H1 (cell line): ENCODE data around the gene PPP4R4. TPM values are rescaled to one million over a fixed set of nuclear protein-coding genes. Genes with fewer than 3 reads are reported as not detected.
A peak's percentile ranks its signal among the peaks of the same experiment; 100 is the strongest.

Experiments used
- CTCF ChIA-PET: fragments of 300-600 bp; sonication (Branson Sonifier 250); formaldehyde crosslinking; loops from one replicate; lab custom pipeline; 2021; ENCODE audit not compliant: partially characterized antibody; lab: Charles Lee
- POLR2A ChIA-PET: fragments of 300-600 bp; sonication (Branson Sonifier 250); formaldehyde crosslinking; loops from one replicate; lab custom pipeline; 2021; ENCODE audit warnings: inconsistent platforms; ENCODE audit not compliant: partially characterized antibody; lab: Charles Lee
- DNase-seq, 2 experiments: peaks; one replicate each; pipeline versions ENCODE4 v3.0.0 to v3.0.0-alpha.2; 2010 to 2022; ENCODE audit warnings: low spot score in 2 of 2, low read depth in 1 of 2, mixed read lengths in 1 of 2
- FAIRE-seq: peaks from 2 replicates; lab custom pipeline; 2011; peaks lifted over from hg19 to GRCh38; lab: Jason Lieb, UNC
- H2AFZ ChIP-seq: 2 replicates; pipeline ENCODE4 v1.8.1; 2012; ENCODE audit warnings: low read length, inconsistent platforms
- H2AK5ac ChIP-seq: 2 replicates; pipeline ENCODE4 v1.6.1; 2013; ENCODE audit warnings: low read depth, low read length
- H2BK120ac ChIP-seq: replicated peaks from 2 replicates; pipeline ENCODE3; 2013; ENCODE audit warnings: low read depth, low read length, inconsistent platforms
- H2BK12ac ChIP-seq: 2 replicates; pipeline ENCODE4 v1.6.1; 2013; ENCODE audit warnings: low read depth, low read length
- H2BK15ac ChIP-seq: 2 replicates; pipeline ENCODE4 v1.6.1; 2013; ENCODE audit warnings: low read length
- H2BK20ac ChIP-seq: 2 replicates; pipeline ENCODE4 v1.6.1; 2013; ENCODE audit warnings: low read length
- H2BK5ac ChIP-seq: 2 replicates; pipeline ENCODE4 v1.6.1; 2013; ENCODE audit warnings: low read depth, low read length
- H3K14ac ChIP-seq: 2 replicates; pipeline ENCODE4 v1.6.1; 2013; ENCODE audit warnings: inconsistent platforms; ENCODE audit not compliant: insufficient read length
- H3K18ac ChIP-seq: 2 replicates; pipeline ENCODE4 v1.6.1; 2013; ENCODE audit warnings: low read length; ENCODE audit errors: extremely low read depth
- H3K23ac ChIP-seq: 2 replicates; pipeline ENCODE4 v1.6.1; 2013; ENCODE audit warnings: inconsistent platforms; ENCODE audit not compliant: insufficient read length
- H3K23me2 ChIP-seq: 2 replicates; pipeline ENCODE4 v1.6.1; 2013; ENCODE audit warnings: low read depth, low read length
- H3K27ac ChIP-seq: 2 replicates; pipeline ENCODE4 v1.6.1; 2011; ENCODE audit warnings: low read depth, low read length, inconsistent platforms
- H3K27me3 ChIP-seq, 4 experiments: replicated peaks in 1 of 4; 1 replicate in 1 of 4; 2 replicates in 3 of 4; pipeline versions ENCODE4 v1.6.1 to v1.8.1; 2011 to 2013; ENCODE audit warnings: low read length in 3 of 4, mild to moderate bottlenecking in 3 of 4, inconsistent platforms in 2 of 4, mixed read lengths in 2 of 4, moderate library complexity in 1 of 4; ENCODE audit not compliant: control insufficient read depth in 3 of 4, insufficient read depth in 3 of 4; ENCODE audit errors: extremely low read depth in 1 of 4
- H3K36me3 ChIP-seq, 4 experiments: 2 replicates each; pipeline versions ENCODE4 v1.6.1 to v1.8.1; 2011 to 2013; ENCODE audit warnings: mild to moderate bottlenecking in 4 of 4, low read length in 3 of 4, moderate library complexity in 2 of 4, control low read depth in 1 of 4, inconsistent platforms in 1 of 4; ENCODE audit not compliant: insufficient read depth in 4 of 4, control insufficient read depth in 2 of 4
- H3K4ac ChIP-seq: replicated peaks from 2 replicates; pipeline ENCODE3; 2013; ENCODE audit warnings: low read length, low read depth, mixed read lengths, inconsistent platforms; ENCODE audit not compliant: insufficient read length
- H3K4me1 ChIP-seq, 4 experiments: replicated peaks in 1 of 4; 1 replicate in 1 of 4; 2 replicates in 3 of 4; pipeline versions ENCODE4 v1.6.1 to v1.8.1; 2011 to 2013; ENCODE audit warnings: low read length in 3 of 4, inconsistent platforms in 2 of 4, mixed read lengths in 1 of 4; ENCODE audit not compliant: insufficient read depth in 4 of 4, control insufficient read depth in 3 of 4
- H3K4me2 ChIP-seq, 2 experiments: 2 replicates each; pipeline versions ENCODE4 v1.6.1 to v1.8.1; 2011 to 2013; ENCODE audit warnings: low read depth in 2 of 2, low read length in 2 of 2, control low read depth in 1 of 2, inconsistent platforms in 1 of 2, mild to moderate bottlenecking in 1 of 2; ENCODE audit not compliant: insufficient read depth in 1 of 2
- H3K4me3 ChIP-seq, 4 experiments: fragments of 200-600, 300-600 bp in 1 of 4; sonication (generic), shearing (Covaris generic), sonication (Bioruptor Twin) in 1 of 4; 2 replicates each; pipeline versions ENCODE4 v1.5.1 to v1.8.1; 2011 to 2016; ENCODE audit warnings: low read length in 4 of 4, low read depth in 3 of 4, control low read depth in 2 of 4, inconsistent platforms in 2 of 4, mild to moderate bottlenecking in 2 of 4, mixed read lengths in 1 of 4, moderate library complexity in 1 of 4; ENCODE audit not compliant: insufficient read depth in 2 of 4; ENCODE audit errors: extremely low read depth in 1 of 4
- H3K56ac ChIP-seq: replicated peaks from 2 replicates; pipeline ENCODE3; 2013; ENCODE audit warnings: low read depth, mild to moderate bottlenecking, mixed read lengths, low read length, inconsistent platforms; ENCODE audit not compliant: insufficient read length
- H3K79me1 ChIP-seq: 2 replicates; pipeline ENCODE4 v1.6.1; 2013; ENCODE audit warnings: low read depth, low read length, control low read depth
- H3K79me2 ChIP-seq, 2 experiments: 2 replicates each; pipeline versions ENCODE4 v1.6.1 to v1.8.1; 2012 to 2013; ENCODE audit warnings: low read length in 2 of 2, mild to moderate bottlenecking in 2 of 2, inconsistent platforms in 1 of 2; ENCODE audit not compliant: insufficient read depth in 2 of 2, control insufficient read depth in 1 of 2
- H3K9ac ChIP-seq, 4 experiments: replicated peaks in 1 of 4; 1 replicate in 1 of 4; 2 replicates in 3 of 4; pipeline versions ENCODE4 v1.6.1 to v1.8.1; 2011 to 2013; ENCODE audit warnings: low read depth in 3 of 4, low read length in 3 of 4, control low read depth in 2 of 4, mild to moderate bottlenecking in 2 of 4, moderate library complexity in 2 of 4, inconsistent platforms in 1 of 4; ENCODE audit errors: extremely low read depth in 1 of 4
- H3K9me3 ChIP-seq, 2 experiments: 2 replicates each; pipeline versions ENCODE4 v1.6.1 to v1.8.1; 2012 to 2013; ENCODE audit warnings: mild to moderate bottlenecking in 2 of 2, moderate library complexity in 2 of 2, control low read depth in 1 of 2, inconsistent platforms in 1 of 2, low read depth in 1 of 2, low read length in 1 of 2, mixed read lengths in 1 of 2; ENCODE audit not compliant: insufficient read depth in 2 of 2
- H4K20me1 ChIP-seq, 2 experiments: replicated peaks in 1 of 2; 2 replicates each; pipeline versions ENCODE3 to v1.8.1; 2011 to 2013; ENCODE audit warnings: inconsistent platforms in 2 of 2, low read length in 2 of 2, mild to moderate bottlenecking in 1 of 2; ENCODE audit not compliant: insufficient read depth in 2 of 2, control insufficient read depth in 1 of 2
- H4K5ac ChIP-seq: 2 replicates; pipeline ENCODE4 v1.6.1; 2013; ENCODE audit warnings: low read length, low read depth, mixed read lengths, inconsistent platforms; ENCODE audit not compliant: insufficient read length
- H4K8ac ChIP-seq: 2 replicates; pipeline ENCODE4 v1.8.0; 2013; ENCODE audit warnings: mild to moderate bottlenecking, moderate library complexity, low read length, inconsistent platforms; ENCODE audit not compliant: insufficient read depth; ENCODE audit errors: extremely low read depth
- H4K91ac ChIP-seq: replicated peaks from 2 replicates; pipeline ENCODE3; 2013; ENCODE audit warnings: low read length, mixed read lengths, inconsistent platforms; ENCODE audit not compliant: insufficient read length
- CBX8 ChIP-seq: fragments of 300-800, 300-1000 bp; sonication (generic); IDR thresholded peaks from 2 replicates; pipeline ENCODE4 v1.7.1; 2016; ENCODE audit warnings: low read depth, low read length, borderline replicate concordance
- CREB1 ChIP-seq: IDR thresholded peaks from 2 replicates; pipeline ENCODE4 v1.6.1; 2012; ENCODE audit warnings: inconsistent platforms
- EP300 ChIP-seq, 2 experiments: IDR thresholded peaks; 1 replicate in 1 of 2; 2 replicates in 1 of 2; pipeline ENCODE4 v1.6.1; 2011 to 2012; ENCODE audit warnings: low read depth in 2 of 2, low read length in 2 of 2, mild to moderate bottlenecking in 2 of 2, borderline replicate concordance in 1 of 2, inconsistent platforms in 1 of 2, moderate library complexity in 1 of 2
- JUND ChIP-seq: IDR thresholded peaks from 2 replicates; pipeline ENCODE4 v1.6.1; 2011; ENCODE audit warnings: mild to moderate bottlenecking, improper control_type of control experiment, low read length
- NRF1 ChIP-seq: IDR thresholded peaks from 2 replicates; pipeline ENCODE4 v1.6.1; 2011; ENCODE audit warnings: mild to moderate bottlenecking, low read depth, low read length, improper control_type of control experiment
- POU5F1 ChIP-seq: IDR thresholded peaks from 2 replicates; pipeline ENCODE4 v1.6.1; 2011; ENCODE audit warnings: low read depth, mild to moderate bottlenecking, low read length, moderate library complexity
- RBBP5 ChIP-seq: IDR thresholded peaks from 2 replicates; pipeline ENCODE4 v1.7.1; 2012; ENCODE audit warnings: low read depth, mild to moderate bottlenecking, inconsistent platforms, low read length, moderate library complexity, borderline replicate concordance
- SIN3A ChIP-seq, 2 experiments: IDR thresholded peaks in 1 of 2; conservative IDR thresholded peaks in 1 of 2; 2 replicates each; pipeline ENCODE4 v1.6.1; 2011 to 2012; ENCODE audit warnings: low read length in 2 of 2, improper control_type of control experiment in 1 of 2, low read depth in 1 of 2, mild to moderate bottlenecking in 1 of 2
- ZNF274 ChIP-seq: IDR thresholded peaks from 2 replicates; pipeline ENCODE4 v1.7.0; 2012; ENCODE audit warnings: low read length, borderline replicate concordance; ENCODE audit errors: extremely low read depth
- WGBS, 2 experiments: shearing (Covaris generic) in 1 of 2; methylation state at CpG; one replicate each; pipeline versions ENCODE4 v1.1.6 to v1.1.7; 2013 to 2015; ENCODE audit warnings: low lambda C conversion rate in 2 of 2, mixed read lengths in 2 of 2, inconsistent platforms in 1 of 2, low coverage in 1 of 2, missing lambda C conversion rate in 1 of 2; ENCODE audit not compliant: insufficient replicate concordance in 2 of 2, insufficient coverage in 1 of 2, insufficient read length in 1 of 2; ENCODE audit errors: extremely low coverage in 1 of 2, missing lambda C conversion rate in 1 of 2; 5-methylcytosine and 5-hydroxymethylcytosine counted together
- polyA plus RNA-seq, 7 experiments: library from polyadenylated mRNA; depleted of rRNA in 3 of 7; stranded (reverse) in 5 of 7; unstranded in 2 of 7; fragments of >200 nt in 5 of 7; fragments of 200-250 nt in 2 of 7; gene quantifications; 1 replicate in 5 of 7; 2 replicates in 1 of 7; 4 replicates in 1 of 7; pipeline versions ENCODE4 v1.2.1 to v1.2.3, GENCODE V29; 2011 to 2013; ENCODE audit warnings: missing spikeins in 2 of 7, mixed read lengths in 2 of 7
- total RNA-seq: library from RNA; stranded (reverse); fragmentation: NEBNext Ultra II Directional; extraction: Animal tissue kit (Norgen Biotek cat#: 25700); gene quantifications from 2 replicates; pipeline ENCODE4 v1.2.1, GENCODE V29; 2021
- TF ChIP-seq, protein P1 (sequence below): IDR thresholded peaks from 2 replicates; pipeline ENCODE4 v1.6.1; 2012; ENCODE audit warnings: low read length, inconsistent platforms

Gene PPP4R4
- total and polyA plus RNA-seq, 2 of the 8 experiments (the other 6 are each of a cell fraction or from before 2014, with no cell fraction given): 3.3 to 9.6 TPM

DNA sequence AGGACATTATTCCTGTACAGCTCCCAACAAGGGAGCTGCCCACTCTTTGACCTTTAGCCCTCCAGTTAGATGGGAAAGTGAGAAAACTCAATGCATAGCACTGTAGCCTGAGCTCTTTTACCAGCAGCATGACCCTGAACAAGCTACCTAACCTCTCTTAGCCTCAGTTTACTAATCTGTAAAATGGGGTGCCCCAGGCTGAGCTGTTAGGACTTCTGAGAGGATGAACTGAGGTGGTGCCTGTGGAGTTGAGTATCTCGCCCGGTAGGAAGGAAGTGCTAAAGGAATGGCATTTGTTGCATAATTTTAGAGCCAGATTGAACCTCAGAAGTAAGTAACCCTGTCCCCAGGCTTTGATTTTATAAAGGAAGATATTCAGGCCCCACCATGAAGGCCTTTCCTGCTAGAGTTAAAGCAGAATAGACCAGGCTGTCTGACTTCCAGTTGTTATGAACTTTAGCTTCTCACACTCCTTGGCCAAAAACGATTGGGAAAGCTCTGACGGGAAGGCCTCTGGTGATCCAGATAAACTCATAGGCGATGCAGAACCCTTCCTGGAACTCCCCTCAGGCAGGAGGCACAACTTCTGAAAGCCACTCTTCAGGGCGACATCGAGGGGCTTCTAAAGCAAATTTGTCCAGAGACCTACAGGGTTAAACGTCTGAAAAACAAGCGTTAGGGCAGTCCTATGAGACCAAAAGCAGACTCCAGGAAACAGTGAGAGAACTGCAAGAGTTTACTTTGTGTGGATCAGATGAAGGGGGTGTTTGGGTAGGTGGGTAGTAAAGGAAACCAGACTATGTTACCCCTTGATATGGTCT lies 121.4 kb downstream of the PPP4R4 start:
- no peaks in the 10 kb centered on the region for H4K20me1 ChIP-seq
- H2BK20ac ChIP-seq: no peak overlapping the region
- H4K8ac ChIP-seq: no peak overlapping the region
- CTCF ChIA-PET: interaction anchor here (1.8 to 1.9 kb wide), 2 partner anchors 12 to 166 kb away, joined by 6 read pairs; partner anchors contain the start of gene IFI27L2
- no peak overlapping the region for H3K56ac ChIP-seq
- no peak overlapping the region for H2BK12ac ChIP-seq
- H3K23ac ChIP-seq: no peak overlapping the region
- H4K5ac ChIP-seq: no peak overlapping the region
- no peak overlapping the region for H3K4me2 ChIP-seq
- no peak overlapping the region for H2BK5ac ChIP-seq
- H2BK15ac ChIP-seq: no peak overlapping the region
- H2BK120ac ChIP-seq: no peak overlapping the region
- POLR2A ChIA-PET: interaction anchor here (0.6 kb wide), 1 partner anchor 26 kb away, joined by 3 read pairs; no protein-coding TSS in a partner anchor
- H3K18ac ChIP-seq: no peak overlapping the region
- H3K36me3 ChIP-seq: no peaks in the 10 kb centered on the region
- H3K9me3 ChIP-seq: no peaks in the 10 kb centered on the region; a peak in 1 of 4 replicates
- no peak overlapping the region for H2AK5ac ChIP-seq
- no peak overlapping the region for H3K4me3 ChIP-seq
- no peak overlapping the region for H2AFZ ChIP-seq
- no peak overlapping the region for H3K14ac ChIP-seq
- H3K79me1 ChIP-seq: no peaks in the 10 kb centered on the region
- no peak overlapping the region for H3K4ac ChIP-seq
- DNase-seq: peak in 1 of 2 experiments; percentile 31
- H4K91ac ChIP-seq: no peak overlapping the region
- no peaks in the 10 kb centered on the region; a peak in 1 of 7 replicates for H3K27me3 ChIP-seq
- WGBS, 2 experiments: 92% methylated on average over 9 of the region's 9 CpGs; no CpG with 5 or more reads in 1 of the 2 experiments
- no peaks in the 10 kb centered on the region for H3K23me2 ChIP-seq
- H3K79me2 ChIP-seq: no peaks in the 10 kb centered on the region
- H3K27ac ChIP-seq: no peak overlapping the region
- peaks cover 0 to 4% (median 0%) of the 10 kb centered on the region in 4 experiments; a peak in 1 of 7 replicates for H3K4me1 ChIP-seq
- no peak overlapping the region for H3K9ac ChIP-seq
- FAIRE-seq: no peak
- TF ChIP-seq, protein P1, sequence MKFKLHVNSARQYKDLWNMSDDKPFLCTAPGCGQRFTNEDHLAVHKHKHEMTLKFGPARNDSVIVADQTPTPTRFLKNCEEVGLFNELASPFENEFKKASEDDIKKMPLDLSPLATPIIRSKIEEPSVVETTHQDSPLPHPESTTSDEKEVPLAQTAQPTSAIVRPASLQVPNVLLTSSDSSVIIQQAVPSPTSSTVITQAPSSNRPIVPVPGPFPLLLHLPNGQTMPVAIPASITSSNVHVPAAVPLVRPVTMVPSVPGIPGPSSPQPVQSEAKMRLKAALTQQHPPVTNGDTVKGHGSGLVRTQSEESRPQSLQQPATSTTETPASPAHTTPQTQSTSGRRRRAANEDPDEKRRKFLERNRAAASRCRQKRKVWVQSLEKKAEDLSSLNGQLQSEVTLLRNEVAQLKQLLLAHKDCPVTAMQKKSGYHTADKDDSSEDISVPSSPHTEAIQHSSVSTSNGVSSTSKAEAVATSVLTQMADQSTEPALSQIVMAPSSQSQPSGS: no peak
- TF ChIP-seq EP300 (IDR thresholded peaks at IDR 0.05; ENCODE audit: borderline replicate concordance in 1 of 2, low read depth in 2 of 2, low read length in 2 of 2): no peak
- no peak for TF ChIP-seq JUND
- no peak for TF ChIP-seq NRF1
- no peak for TF ChIP-seq RBBP5
- TF ChIP-seq SIN3A (conservative IDR thresholded peaks at IDR 0.05 in 1 of 2, IDR thresholded peaks at IDR 0.05 in 1 of 2; ENCODE audit: low read depth in 1 of 2, low read length in 2 of 2): no peak
- TF ChIP-seq CBX8: no peak
- no peak for TF ChIP-seq CREB1
- no peak for TF ChIP-seq POU5F1
- TF ChIP-seq ZNF274: no peak
